ENCODE measurements around the gene PPP3CA. TPM values are rescaled to one million over a fixed set of nuclear protein-coding genes. Genes with fewer than 3 reads are reported as not detected.

PPP3CA gene
- total and polyA plus RNA-seq, 2 of the 8 experiments (the other 6 are each of a cell fraction or from before 2014, with no cell fraction given) = 7.9 to 35.0 TPM

- no peak for TF ChIP-seq HDAC2 (IDR thresholded peaks at IDR 0.05; ENCODE audit: borderline replicate concordance in 1 of 2, low read depth in 2 of 2, low read length in 2 of 2)
- TF ChIP-seq SRF (IDR thresholded peaks at IDR 0.05; ENCODE audit: low read depth, low read length) = no peak
- no peak for TF ChIP-seq NRF1 (IDR thresholded peaks at IDR 0.05; ENCODE audit: low read depth, low read length)
- Histone ChIP-seq H3K4me1 (replicated peaks in 1 of 4; ENCODE audit: control insufficient read depth in 3 of 4, insufficient read depth in 4 of 4, low read length in 3 of 4) (peaks cover 0 to 5% (median 2%) of the 10 kb centered on the region in 4 experiments; a peak in 3 of 7 replicates), H3K9me3 (ENCODE audit: insufficient read depth in 2 of 2, low read depth in 1 of 2, low read length in 1 of 2) (no peaks in the 10 kb centered on the region), H3K4me2 (ENCODE audit: insufficient read depth in 1 of 2, low read depth in 2 of 2, low read length in 2 of 2) (no peak overlapping the region), H3K14ac (ENCODE audit: insufficient read length) (no peak overlapping the region), H3K27ac (ENCODE audit: low read depth, low read length) (no peak overlapping the region), H2BK12ac (ENCODE audit: low read depth, low read length) (no peak overlapping the region), H3K36me3 (ENCODE audit: control insufficient read depth in 2 of 4, insufficient read depth in 4 of 4, low read length in 3 of 4) (no peaks in the 10 kb centered on the region), H3K4me3 (ENCODE audit: extremely low read depth in 1 of 4, insufficient read depth in 2 of 4, low read depth in 3 of 4, low read length in 4 of 4) (no peak overlapping the region), H3K23me2 (ENCODE audit: low read depth, low read length) (no peaks in the 10 kb centered on the region), H3K23ac (ENCODE audit: insufficient read length) (no peak overlapping the region), H2BK20ac (ENCODE audit: low read length) (no peak overlapping the region), H3K79me2 (ENCODE audit: control insufficient read depth in 1 of 2, insufficient read depth in 2 of 2, low read length in 2 of 2) (no peaks in the 10 kb centered on the region), H4K5ac (ENCODE audit: insufficient read length, low read depth, low read length) (no peak overlapping the region), H2BK5ac (ENCODE audit: low read depth, low read length) (no peak overlapping the region), H4K20me1 (replicated peaks in 1 of 2; ENCODE audit: control insufficient read depth in 1 of 2, insufficient read depth in 2 of 2, low read length in 2 of 2) (no peaks in the 10 kb centered on the region), H2BK15ac (ENCODE audit: low read length) (no peak overlapping the region), H4K8ac (ENCODE audit: extremely low read depth, insufficient read depth, low read length) (no peak overlapping the region), H3K27me3 (replicated peaks in 1 of 4; ENCODE audit: control insufficient read depth in 3 of 4, extremely low read depth in 1 of 4, insufficient read depth in 3 of 4, low read length in 3 of 4) (no peaks in the 10 kb centered on the region), H2AK5ac (ENCODE audit: low read depth, low read length) (no peak overlapping the region), H3K9ac (replicated peaks in 1 of 4; ENCODE audit: extremely low read depth in 1 of 4, low read depth in 3 of 4, low read length in 3 of 4) (no peak overlapping the region), H2AFZ (ENCODE audit: low read length) (no peak overlapping the region), H4K91ac (replicated peaks; ENCODE audit: insufficient read length, low read length) (no peak overlapping the region), H3K18ac (ENCODE audit: extremely low read depth, low read length) (no peak overlapping the region), H3K56ac (replicated peaks; ENCODE audit: insufficient read length, low read depth, low read length) (no peak overlapping the region), H3K4ac (replicated peaks; ENCODE audit: insufficient read length, low read depth, low read length) (no peak overlapping the region), H2BK120ac (replicated peaks; ENCODE audit: low read depth, low read length) (no peak overlapping the region), H3K79me1 (ENCODE audit: low read depth, low read length) (no peaks in the 10 kb centered on the region)
- ChIA-PET CTCF (ENCODE audit: partially characterized antibody) (interaction anchor here (0.6 to 2.1 kb wide), 2 partner anchors 17 to 431 kb away, joined by 3 to 8 read pairs; no protein-coding TSS in a partner anchor), POLR2A (ENCODE audit: partially characterized antibody) (no interaction called here)
- no peak for DNase-seq (ENCODE audit: low read depth in 1 of 2, low spot score in 2 of 2)
- 83% methylated on average over 6 of the region's 6 CpGs; no CpG with 5 or more reads in 1 of the 2 experiments for WGBS, 2 experiments (ENCODE audit: extremely low coverage in 1 of 2, insufficient coverage in 1 of 2, insufficient read length in 1 of 2, insufficient replicate concordance in 2 of 2, low coverage in 1 of 2, low lambda C conversion rate in 2 of 2, missing lambda C conversion rate in 1 of 2)
- no peak for FAIRE-seq
These were observed 242.8 kb downstream of the PPP3CA start for GRCh38 chr4:101104312-101105052.

Measured in H1 (cell line).